HepG2 (cell line): Measurements from ENCODE around the gene ZNF341. TPM values are rescaled to one million over a fixed set of nuclear protein-coding genes. Genes with fewer than 3 reads are reported as not detected.

Source experiments
- ATAC-seq: fragments of 200-7000 bp; cut with Tn5 transposase; 3 replicates; pipeline ENCODE4 v1.9.1; 2020; ENCODE audit warnings: mild to moderate bottlenecking, moderate library complexity
- BruUV-seq: library from RNA; stranded (reverse); fragments of 400-500 nt; replicated peaks from 2 replicates; lab custom pipeline; 2021; lab: Mats Ljungman, UMichigan
- CTCF ChIA-PET: fragments of 300-600 bp; formaldehyde crosslinking; extraction: SDS; loops from one replicate; lab custom pipeline; 2021; ENCODE audit warnings: low total read pairs, inconsistent platforms, low intra/inter-chr PET ratio; lab: Yijun Ruan, JAX
- POLR2A ChIA-PET: fragments of 350-600 bp; sonication (Branson Sonifier 250); formaldehyde crosslinking; loops from one replicate; lab custom pipeline; 2020; ENCODE audit warnings: antibody characterized with exemption, inconsistent platforms; lab: Yijun Ruan, JAX
- DNase-seq: peaks from one replicate; pipeline ENCODE4 v3.0.0-alpha.2; 2015; ENCODE audit warnings: low spot score
- FAIRE-seq: peaks from 3 replicates; lab custom pipeline; 2011; peaks lifted over from hg19 to GRCh38; lab: Jason Lieb, UNC
- H2AFZ ChIP-seq: one replicate; pipeline ENCODE4 v1.6.1; 2011; ENCODE audit warnings: low read length, inconsistent platforms
- H3K27ac ChIP-seq: fragments of 300-600 bp; 3 replicates; pipeline ENCODE4 v1.8.0; 2011; ENCODE audit warnings: mixed run types, mild to moderate bottlenecking, mixed read lengths, low read length, inconsistent platforms; ENCODE audit not compliant: insufficient read depth; ENCODE audit errors: extremely low read length
- H3K27me3 ChIP-seq, 2 experiments: fragments of 200-600 bp in 1 of 2; 2 replicates in 1 of 2; 3 replicates in 1 of 2; pipeline versions ENCODE4 v1.6.0 to v1.8.0; 2011; ENCODE audit warnings: low read length in 2 of 2, mild to moderate bottlenecking in 2 of 2, moderate library complexity in 2 of 2, inconsistent platforms in 1 of 2; ENCODE audit not compliant: insufficient read depth in 2 of 2, control insufficient read depth in 1 of 2
- H3K36me3 ChIP-seq, 2 experiments: fragments of 200-600 bp in 1 of 2; replicated peaks in 1 of 2; 2 replicates in 1 of 2; 3 replicates in 1 of 2; pipeline versions ENCODE4 v1.5.1 to v1.8.0; 2011; ENCODE audit warnings: low read length in 2 of 2, inconsistent platforms in 1 of 2; ENCODE audit not compliant: insufficient read depth in 2 of 2, control insufficient read depth in 1 of 2
- H3K4me1 ChIP-seq: 2 replicates; pipeline ENCODE4 v1.5.1; 2012; ENCODE audit warnings: low read length, inconsistent platforms; ENCODE audit not compliant: insufficient read depth
- H3K4me2 ChIP-seq: 2 replicates; pipeline ENCODE4 v1.6.0; 2011; ENCODE audit warnings: low read depth, low read length, inconsistent platforms
- H3K4me3 ChIP-seq, 3 experiments: fragments of 200-600 bp in 1 of 3; sonication (generic), shearing (Covaris generic) in 1 of 3; replicated peaks in 1 of 3; 2 replicates each; pipeline ENCODE4 v1.5.1; 2011 to 2016; ENCODE audit warnings: low read length in 3 of 3, inconsistent platforms in 2 of 3, low read depth in 2 of 3, mild to moderate bottlenecking in 2 of 3, control low read depth in 1 of 3, mixed read lengths in 1 of 3; ENCODE audit not compliant: insufficient read depth in 1 of 3
- H3K79me2 ChIP-seq: one replicate; pipeline ENCODE4 v1.6.1; 2011; ENCODE audit warnings: low read length, inconsistent platforms; ENCODE audit not compliant: insufficient read depth
- H3K9ac ChIP-seq: 2 replicates; pipeline ENCODE4 v1.6.0; 2011; ENCODE audit warnings: mild to moderate bottlenecking, low read depth, low read length, inconsistent platforms; ENCODE audit not compliant: insufficient read depth
- H3K9me3 ChIP-seq: 2 replicates; pipeline ENCODE4 v1.5.1; 2012; ENCODE audit warnings: mild to moderate bottlenecking, low read length
- H4K20me1 ChIP-seq: 2 replicates; pipeline ENCODE4 v1.6.0; 2011; ENCODE audit warnings: inconsistent platforms, mild to moderate bottlenecking, low read length, moderate library complexity; ENCODE audit not compliant: insufficient read depth
- ASH2L ChIP-seq: fragments of 300-600, 200-600 bp; sonication (generic); IDR thresholded peaks from 2 replicates; pipeline ENCODE4 v1.7.0; 2017; ENCODE audit warnings: low read depth, mild to moderate bottlenecking, moderate library complexity, mixed read lengths, low read length; ENCODE audit not compliant: insufficient read length
- GRHL1 ChIP-seq: sonication (generic); formaldehyde crosslinking; conservative IDR thresholded peaks from 2 replicates; pipeline ENCODE4 v1.8.0; 2022; ENCODE audit warnings: missing genetic modification reagents
- HNRNPLL ChIP-seq: fragments of 200-400 bp; formaldehyde crosslinking; IDR thresholded peaks from 2 replicates; pipeline ENCODE4 v1.6.1; 2017; ENCODE audit warnings: mild to moderate bottlenecking, low read depth, low read length; ENCODE audit not compliant: poor library complexity, severe bottlenecking
- ISX ChIP-seq: sonication (generic); formaldehyde crosslinking; conservative IDR thresholded peaks from 2 replicates; pipeline ENCODE4 v1.5.0; 2020; ENCODE audit warnings: missing genetic modification reagents
- MLXIP ChIP-seq: sonication (generic); formaldehyde crosslinking; IDR thresholded peaks from 2 replicates; pipeline ENCODE4 v1.9.0; 2021; ENCODE audit warnings: missing genetic modification reagents, borderline replicate concordance
- ZBTB42 ChIP-seq: sonication (generic); formaldehyde crosslinking; IDR thresholded peaks from 2 replicates; pipeline ENCODE4 v1.5.0; 2020; ENCODE audit warnings: mild to moderate bottlenecking, missing genetic modification reagents
- ZKSCAN8 ChIP-seq: IDR thresholded peaks from 2 replicates; pipeline ENCODE4 v1.6.1; 2016; ENCODE audit warnings: borderline replicate concordance, missing genetic modification reagents, missing compliant biosample characterization
- ZNF414 ChIP-seq: sonication (generic); formaldehyde crosslinking; IDR thresholded peaks from 2 replicates; pipeline ENCODE4 v1.5.0; 2020; ENCODE audit warnings: missing genetic modification reagents
- ZNF629 ChIP-seq: sonication (generic); formaldehyde crosslinking; conservative IDR thresholded peaks from 2 replicates; pipeline ENCODE4 v1.5.0; 2020; ENCODE audit warnings: missing genetic modification reagents
- ZNF7 ChIP-seq: IDR thresholded peaks from 2 replicates; pipeline ENCODE4 v1.6.1; 2016; ENCODE audit warnings: missing biosample characterization, missing genetic modification reagents
- WGBS: methylation state at CpG from one replicate; pipeline ENCODE4 v1.1.6; 2017; ENCODE audit warnings: low lambda C conversion rate; 5-methylcytosine and 5-hydroxymethylcytosine counted together
- in situ Hi-C: cut with HindIII; loops from 2 replicates; pipeline ENCODE4 v1.10.0; 2017; ENCODE audit warnings: low pct_unique_long_range_greater_than_20kb; ENCODE audit not compliant: extremely low pct_ligation_motif_present
- intact Hi-C: fragments of 100-400 bp; cut with micrococcal nuclease; formaldehyde crosslinking; loops from one replicate; pipeline ENCODE4 v1.10.0; 2022; ENCODE audit not compliant: unreplicated experiment
- polyA plus RNA-seq, 8 experiments: library from polyadenylated mRNA; depleted of rRNA in 3 of 8; stranded (reverse) in 7 of 8; unstranded in 1 of 8; fragments of >200 nt; fragmentation: Illumina TruSeq in 4 of 8; extraction: Trizol in 4 of 8; gene quantifications; 2 replicates each; pipeline versions ENCODE4 v1.2.1 to v1.2.3, GENCODE V29; 2011 to 2016; ENCODE audit warnings: low read depth in 4 of 8, missing spikeins in 1 of 8, mixed read lengths in 1 of 8; ENCODE audit not compliant: insufficient read depth in 1 of 8
- total RNA-seq, 5 experiments: library from RNA; depleted of rRNA; stranded (reverse); fragments of >200 nt; fragmentation: Illumina TruSeq; extraction: Trizol; gene quantifications; 2 replicates each; pipeline ENCODE4 v1.2.3, GENCODE V29; 2016; ENCODE audit warnings: low read depth in 1 of 5
- TF ChIP-seq, protein P1 (sequence below): sonication (generic); formaldehyde crosslinking; IDR thresholded peaks from 2 replicates; pipeline ENCODE4 v1.5.0; 2020; ENCODE audit warnings: mild to moderate bottlenecking, low read depth, missing genetic modification reagents, borderline replicate concordance
- TF ChIP-seq, protein P2 (sequence below): IDR thresholded peaks from 2 replicates; pipeline ENCODE4 v1.6.1; 2018; ENCODE audit warnings: missing genetic modification reagents
- TF ChIP-seq, protein P3 (sequence below): sonication (generic); formaldehyde crosslinking; IDR thresholded peaks from 2 replicates; pipeline ENCODE4 v1.4.0; 2020; ENCODE audit warnings: mild to moderate bottlenecking, missing genetic modification reagents

Gene ZNF341
- total and polyA plus RNA-seq, 2 of the 13 experiments (the other 11 are each of a cell fraction or from before 2014, with no cell fraction given), result 1.1 to 2.2 TPM

GRCh38 chr20:33773412-33774089 lies 41.8 kb downstream of the ZNF341 start (continued):
- TF ChIP-seq, protein P1, sequence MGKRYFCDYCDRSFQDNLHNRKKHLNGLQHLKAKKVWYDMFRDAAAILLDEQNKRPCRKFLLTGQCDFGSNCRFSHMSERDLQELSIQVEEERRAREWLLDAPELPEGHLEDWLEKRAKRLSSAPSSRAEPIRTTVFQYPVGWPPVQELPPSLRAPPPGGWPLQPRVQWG, result no peak
- TF ChIP-seq HNRNPLL (no peak), ZNF629 (CRISPR knock-in tag) (peak; percentile 82)
- TF ChIP-seq, protein P2, sequence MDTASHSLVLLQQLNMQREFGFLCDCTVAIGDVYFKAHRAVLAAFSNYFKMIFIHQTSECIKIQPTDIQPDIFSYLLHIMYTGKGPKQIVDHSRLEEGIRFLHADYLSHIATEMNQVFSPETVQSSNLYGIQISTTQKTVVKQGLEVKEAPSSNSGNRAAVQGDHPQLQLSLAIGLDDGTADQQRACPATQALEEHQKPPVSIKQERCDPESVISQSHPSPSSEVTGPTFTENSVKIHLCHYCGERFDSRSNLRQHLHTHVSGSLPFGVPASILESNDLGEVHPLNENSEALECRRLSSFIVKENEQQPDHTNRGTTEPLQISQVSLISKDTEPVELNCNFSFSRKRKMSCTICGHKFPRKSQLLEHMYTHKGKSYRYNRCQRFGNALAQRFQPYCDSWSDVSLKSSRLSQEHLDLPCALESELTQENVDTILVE, result no peak
- TF ChIP-seq, all 625 proteins: peak for 2

DNA sequence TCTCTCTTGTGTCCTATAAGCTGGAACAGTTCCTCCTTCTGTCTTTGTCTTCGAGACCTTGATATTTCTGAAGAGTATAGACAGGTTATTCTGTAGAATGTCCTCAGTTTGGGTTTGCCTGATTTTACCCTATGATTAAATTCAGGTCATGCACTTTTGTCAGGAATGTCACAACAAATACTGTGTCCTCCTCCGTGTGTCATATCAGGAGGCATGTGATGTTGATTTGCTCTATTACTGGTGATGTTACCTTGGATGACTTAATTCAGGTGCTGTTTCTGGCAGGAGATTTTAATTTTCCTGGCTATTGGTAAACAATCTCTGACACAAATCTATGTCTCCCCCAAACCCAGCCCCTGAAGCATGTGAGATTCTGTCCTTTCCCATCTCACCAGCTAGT lies 46.0 kb downstream of the ZNF341 start:
- CTCF ChIA-PET, result no interaction called here
- Histone ChIP-seq H3K9me3 (no peaks in the 10 kb centered on the region), H3K4me3 (no peak overlapping the region), H4K20me1 (no peaks in the 10 kb centered on the region), H3K27ac (no peak overlapping the region), H3K9ac (no peak overlapping the region), H2AFZ (no peak overlapping the region), H3K27me3 (no peaks in the 10 kb centered on the region), H3K4me1 (peaks cover 17% of the 10 kb centered on the region), H3K79me2 (no peaks in the 10 kb centered on the region), H3K36me3 (no peaks in the 10 kb centered on the region), H3K4me2 (no peak overlapping the region)
- ATAC-seq (no peak), DNase-seq (no peak), FAIRE-seq (no peak)
- 86% methylated on average over 2 of the region's 2 CpGs for WGBS
- BruUV-seq, result no TSS peak
- intact Hi-C loops, result no loop called here
- POLR2A ChIA-PET, result no interaction called here
- in situ Hi-C loops, result no loop called here
- TF ChIP-seq ASH2L, result no peak
- no peak for TF ChIP-seq ZBTB42 (CRISPR knock-in tag)
- no peak for TF ChIP-seq ISX
- TF ChIP-seq GRHL1 (CRISPR knock-in tag), result no peak
- TF ChIP-seq, protein P3, sequence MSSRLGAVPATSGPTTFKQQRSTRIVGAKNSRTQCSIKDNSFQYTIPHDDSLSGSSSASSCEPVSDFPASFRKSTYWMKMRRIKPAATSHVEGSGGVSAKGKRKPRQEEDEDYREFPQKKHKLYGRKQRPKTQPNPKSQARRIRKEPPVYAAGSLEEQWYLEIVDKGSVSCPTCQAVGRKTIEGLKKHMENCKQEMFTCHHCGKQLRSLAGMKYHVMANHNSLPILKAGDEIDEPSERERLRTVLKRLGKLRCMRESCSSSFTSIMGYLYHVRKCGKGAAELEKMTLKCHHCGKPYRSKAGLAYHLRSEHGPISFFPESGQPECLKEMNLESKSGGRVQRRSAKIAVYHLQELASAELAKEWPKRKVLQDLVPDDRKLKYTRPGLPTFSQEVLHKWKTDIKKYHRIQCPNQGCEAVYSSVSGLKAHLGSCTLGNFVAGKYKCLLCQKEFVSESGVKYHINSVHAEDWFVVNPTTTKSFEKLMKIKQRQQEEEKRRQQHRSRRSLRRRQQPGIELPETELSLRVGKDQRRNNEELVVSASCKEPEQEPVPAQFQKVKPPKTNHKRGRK (CRISPR knock-in tag), result no peak
- TF ChIP-seq MLXIP (CRISPR knock-in tag), result no peak
- TF ChIP-seq ZNF414 (CRISPR knock-in tag), result no peak
- no peak for TF ChIP-seq ZKSCAN8 (CRISPR knock-in tag)
- no peak for TF ChIP-seq ZNF7 (CRISPR knock-in tag)
